Fibroblast of peridontal ligament (primary cell): ENCODE data around the gene PKN2.
"Not testable (repeated sequence)": the region's sequence is repeated elsewhere in the genome, so short reads cannot be mapped to it uniquely, and the experiment has no call there.

Experiments used
- DNase-seq: peaks from one replicate; pipeline ENCODE4 v3.0.0-alpha.2; 2010; ENCODE audit errors: extremely low read depth

The PKN2 gene

DNA sequence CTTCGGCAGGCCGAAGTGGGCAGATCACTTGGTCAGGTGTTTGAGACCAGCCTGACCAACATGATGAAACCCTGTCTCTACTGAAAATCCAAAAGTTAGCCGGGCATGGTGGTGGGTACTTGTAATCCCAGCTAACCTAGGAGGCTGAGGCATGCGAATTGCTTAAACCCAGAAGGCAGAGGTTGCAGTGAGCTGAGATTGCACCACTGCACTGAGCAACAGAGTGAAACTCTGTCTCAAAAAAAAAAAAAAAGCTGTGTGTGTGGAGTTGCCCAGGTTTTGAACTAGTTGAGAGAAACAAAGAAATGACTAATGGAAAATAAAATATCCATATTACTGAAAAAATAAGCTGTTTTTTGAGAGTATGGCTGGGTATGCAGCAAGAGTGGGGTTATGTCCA lies 107.1 kb downstream of the PKN2 start:
- peak; percentile 38 for DNase-seq

GRCh38 chr1:88799491-88799890 lies 115.4 kb downstream of the PKN2 start:
- peak; percentile 17 for DNase-seq

DNA sequence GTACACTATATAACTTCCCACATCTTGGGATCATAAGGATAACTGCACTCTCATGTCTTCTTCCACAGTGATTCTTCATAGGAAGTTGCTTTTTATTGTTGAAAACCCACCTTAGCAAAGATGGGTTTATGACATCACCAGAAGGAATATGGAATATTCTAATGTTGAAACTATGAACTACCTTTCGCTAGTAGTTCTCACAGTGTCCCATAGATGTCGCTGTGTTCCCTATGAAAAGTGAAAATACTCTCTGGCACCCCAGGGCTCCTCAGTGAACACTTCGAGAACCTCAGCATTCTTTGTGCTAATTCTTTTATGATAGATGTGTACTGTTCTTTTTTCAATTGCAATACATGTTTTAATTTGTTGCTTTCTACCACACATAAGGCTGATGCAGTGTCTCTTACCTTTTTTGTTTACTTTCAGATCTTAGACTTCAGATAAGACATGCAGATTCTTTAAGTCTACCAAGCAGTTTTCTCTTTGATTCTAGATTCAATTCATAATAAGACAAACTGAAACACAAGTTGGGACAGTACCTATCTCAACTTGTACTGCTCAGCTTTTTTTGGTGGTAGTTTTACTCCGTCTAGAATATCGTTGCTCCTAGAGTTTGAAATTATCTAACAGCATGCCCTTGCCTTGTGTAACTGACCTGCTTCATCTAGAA lies 116.4 kb downstream of the PKN2 start:
- peak; percentile 48 for DNase-seq

- DNase-seq, result peak; percentile 45
Measured at GRCh38 chr1:88801575-88802208, 117.6 kb downstream of the PKN2 start.

DNA sequence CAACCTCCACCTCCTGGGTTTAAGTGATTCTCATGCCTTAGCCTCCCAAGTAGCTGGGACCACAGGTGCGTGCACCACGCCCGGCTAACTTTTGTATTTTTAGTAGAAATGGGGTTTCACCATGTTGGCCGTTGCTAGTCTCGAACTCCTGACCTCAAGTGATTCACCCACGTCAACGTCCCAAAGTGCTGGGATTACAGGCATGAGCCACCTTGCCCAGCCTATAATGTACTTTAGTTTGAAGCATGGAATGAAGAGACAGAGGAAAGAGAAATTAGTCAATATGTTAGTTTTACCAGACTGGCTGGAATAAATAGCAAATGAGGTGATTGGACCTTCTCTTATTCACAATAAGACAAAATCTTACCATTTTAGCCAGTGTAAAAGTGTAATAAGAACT lies 118.3 kb downstream of the PKN2 start:
- DNase-seq, result no peak

DNA sequence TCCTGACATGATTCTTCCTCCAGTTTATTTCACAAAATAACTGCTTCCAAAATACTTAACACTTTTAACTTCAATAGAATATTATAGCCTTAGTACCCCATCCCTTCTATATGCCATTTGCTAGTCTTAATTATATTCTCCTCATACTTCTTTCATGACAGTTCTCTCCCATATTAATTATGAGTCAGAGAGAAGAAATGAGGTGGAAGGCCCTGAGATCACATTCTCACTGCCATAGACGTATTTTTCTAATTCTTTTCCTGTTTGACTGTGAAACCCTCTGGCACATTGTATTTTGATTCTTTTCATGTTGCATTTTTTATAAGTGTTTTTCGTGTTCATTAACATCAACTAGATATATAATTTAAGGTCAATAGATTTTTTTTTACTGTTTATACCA lies 118.9 kb downstream of the PKN2 start:
- peak; percentile 72 for DNase-seq

DNA sequence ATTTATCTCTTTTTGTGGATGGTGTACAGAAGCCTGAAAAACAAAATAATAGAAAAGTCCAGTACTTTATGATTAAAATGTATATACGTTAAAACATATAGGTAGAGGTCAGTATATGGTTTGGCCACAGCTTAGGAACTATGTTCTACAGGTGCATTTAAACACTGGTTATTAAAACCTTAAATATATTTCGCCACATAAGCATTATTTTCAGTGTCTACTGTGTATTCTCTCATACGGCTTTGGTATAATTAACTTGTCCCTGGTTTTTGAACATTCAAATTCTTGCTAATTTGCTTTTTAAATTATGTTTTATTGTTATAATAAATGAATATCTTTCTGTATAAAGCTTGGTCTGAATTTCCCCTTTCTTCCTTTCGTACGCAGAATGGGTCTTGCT lies 119.4 kb downstream of the PKN2 start:
- DNase-seq, result no peak

DNA sequence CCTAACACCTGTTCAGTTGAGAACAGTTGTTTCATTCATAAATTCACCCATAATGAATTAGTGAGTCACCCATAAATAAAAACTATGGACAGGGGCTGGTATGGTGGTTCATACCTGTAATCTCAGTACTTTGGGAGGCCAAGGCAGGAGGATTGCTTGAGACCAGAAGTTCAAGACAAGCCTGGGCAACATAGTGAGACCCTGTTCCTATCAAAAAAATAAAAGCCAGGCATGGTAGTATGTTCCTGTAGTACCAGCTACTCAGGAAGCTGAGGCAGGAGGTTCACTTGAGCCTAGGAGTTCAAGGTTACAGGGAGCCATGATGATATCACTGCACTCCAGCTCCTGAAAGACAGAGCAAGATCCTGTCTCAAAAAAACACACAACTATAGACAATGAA lies 128.3 kb downstream of the PKN2 start:
- no peak for DNase-seq

DNA sequence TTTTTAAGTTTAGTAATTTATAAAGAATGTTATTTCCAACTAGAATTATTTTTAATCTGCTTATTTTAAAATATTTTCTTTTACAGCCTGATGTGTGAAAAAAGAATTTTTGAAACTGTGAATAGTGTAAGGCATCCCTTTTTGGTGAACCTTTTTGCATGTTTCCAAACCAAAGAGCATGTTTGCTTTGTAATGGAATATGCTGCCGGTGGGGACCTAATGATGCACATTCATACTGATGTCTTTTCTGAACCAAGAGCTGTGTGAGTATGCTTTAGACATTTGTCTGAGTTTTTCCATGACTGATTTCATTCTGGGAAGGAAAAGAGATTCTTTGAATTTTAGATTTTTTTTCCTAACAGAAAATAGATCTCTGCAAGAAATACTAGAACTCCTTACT lies 129.4 kb downstream of the PKN2 start:
- DNase-seq, result peak; percentile 3

DNA sequence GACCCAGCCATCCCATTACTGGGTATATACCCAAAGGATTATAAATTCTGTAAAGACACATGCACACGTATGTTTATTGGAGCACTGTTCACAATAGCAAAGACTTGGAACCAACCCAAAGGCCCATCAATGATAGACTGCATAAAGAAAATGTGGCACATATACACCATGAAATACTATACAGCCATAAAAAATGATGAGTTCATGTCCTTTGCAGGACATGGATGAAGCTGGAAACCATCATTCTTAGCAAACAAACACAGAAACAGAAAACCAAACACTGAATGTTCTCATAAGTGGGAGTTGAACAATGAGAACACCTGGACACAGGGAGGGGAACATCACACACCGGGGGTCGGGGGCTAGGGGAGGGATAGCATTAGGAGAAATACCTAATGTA lies 135.6 kb downstream of the PKN2 start:
- DNase-seq, result not testable (repeated sequence)

- no peak for DNase-seq
Measured at GRCh38 chr1:88825721-88826120, 141.6 kb downstream of the PKN2 start.

DNA sequence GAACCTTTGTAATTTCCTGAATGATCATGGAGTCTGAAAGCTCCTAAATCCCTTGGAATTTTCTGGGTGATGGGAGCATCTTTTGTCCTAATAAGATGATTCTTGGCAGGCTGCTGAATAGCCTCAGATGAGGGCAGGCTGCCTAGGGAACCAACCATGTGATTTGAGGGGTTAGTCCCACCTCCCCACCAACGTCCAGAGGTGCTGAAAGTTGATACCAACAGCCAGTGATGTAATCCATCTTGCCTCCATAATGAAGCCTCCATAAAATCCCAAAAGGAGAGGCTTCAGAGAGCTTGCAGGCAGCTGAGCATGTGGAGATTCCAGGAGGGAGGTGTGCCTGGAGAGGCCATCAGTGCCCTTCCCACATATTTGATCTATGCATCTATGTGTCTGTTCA lies 163.6 kb downstream of the PKN2 start:
- peak; percentile 5 for DNase-seq

DNA sequence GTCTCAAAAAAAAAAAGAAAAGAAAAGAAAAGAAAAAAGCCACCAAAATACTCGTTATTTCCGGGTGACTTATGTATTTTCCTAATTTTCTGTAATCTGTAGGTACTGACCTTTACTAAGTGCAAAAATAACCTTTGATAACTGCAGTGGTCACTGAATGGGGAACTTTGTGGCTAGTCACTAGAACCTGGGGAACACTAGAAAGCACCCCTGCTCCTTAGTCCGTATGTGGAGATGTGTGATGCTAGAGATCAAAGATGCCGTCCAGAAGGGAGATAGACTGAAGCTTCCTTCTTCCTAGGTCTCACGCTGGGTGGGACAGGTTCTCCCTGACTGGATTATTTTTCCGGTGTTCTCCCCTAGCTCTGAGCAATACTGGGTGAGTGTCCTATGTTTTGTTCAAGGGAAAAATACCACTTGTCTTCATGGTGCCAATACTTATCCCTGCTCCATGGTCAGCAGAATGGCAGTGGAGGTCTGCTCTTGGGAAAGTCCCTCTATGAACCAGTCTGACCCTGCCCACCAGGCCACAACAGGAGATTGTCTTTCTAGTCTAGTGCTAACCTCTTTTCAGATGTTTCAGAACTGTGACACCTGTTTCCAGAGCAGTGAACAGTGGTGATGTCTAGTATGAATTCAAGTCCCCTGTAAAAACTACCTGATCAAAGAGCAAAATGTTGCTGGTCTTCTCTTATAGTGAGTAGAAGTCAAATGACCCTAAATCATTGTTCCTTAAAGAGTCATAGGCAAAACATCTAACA lies 167.4 kb downstream of the PKN2 start:
- no peak for DNase-seq

- DNase-seq, result peak; percentile 86
Measured at GRCh38 chr1:88867743-88868521, 183.9 kb downstream of the PKN2 start.

DNA sequence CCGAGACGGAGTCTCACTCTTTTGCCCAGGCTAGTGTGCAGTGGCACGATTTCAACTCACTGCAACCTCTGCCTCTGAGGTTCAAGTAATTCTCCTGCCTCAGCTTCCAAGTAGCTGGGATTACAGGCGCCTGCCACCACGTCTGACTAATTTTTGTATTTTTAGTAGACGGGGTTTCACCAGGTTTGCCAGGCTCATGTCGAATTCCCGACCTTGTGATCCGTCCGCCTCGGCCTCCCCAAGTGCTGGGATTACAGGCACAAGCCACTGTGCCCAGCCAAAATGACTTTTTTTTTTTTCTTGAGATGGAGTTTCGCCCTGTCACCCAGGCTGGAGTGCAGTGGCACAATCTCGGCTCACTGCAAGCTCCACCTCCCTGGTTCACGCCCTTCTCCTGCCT lies 185.6 kb downstream of the PKN2 start:
- DNase-seq, result not testable (repeated sequence)

GRCh38 chr1:88873737-88874349 lies 189.8 kb downstream of the PKN2 start:
- no peak for DNase-seq

- no peak for DNase-seq
Measured at GRCh38 chr1:88875595-88875994, 191.5 kb downstream of the PKN2 start.

DNA sequence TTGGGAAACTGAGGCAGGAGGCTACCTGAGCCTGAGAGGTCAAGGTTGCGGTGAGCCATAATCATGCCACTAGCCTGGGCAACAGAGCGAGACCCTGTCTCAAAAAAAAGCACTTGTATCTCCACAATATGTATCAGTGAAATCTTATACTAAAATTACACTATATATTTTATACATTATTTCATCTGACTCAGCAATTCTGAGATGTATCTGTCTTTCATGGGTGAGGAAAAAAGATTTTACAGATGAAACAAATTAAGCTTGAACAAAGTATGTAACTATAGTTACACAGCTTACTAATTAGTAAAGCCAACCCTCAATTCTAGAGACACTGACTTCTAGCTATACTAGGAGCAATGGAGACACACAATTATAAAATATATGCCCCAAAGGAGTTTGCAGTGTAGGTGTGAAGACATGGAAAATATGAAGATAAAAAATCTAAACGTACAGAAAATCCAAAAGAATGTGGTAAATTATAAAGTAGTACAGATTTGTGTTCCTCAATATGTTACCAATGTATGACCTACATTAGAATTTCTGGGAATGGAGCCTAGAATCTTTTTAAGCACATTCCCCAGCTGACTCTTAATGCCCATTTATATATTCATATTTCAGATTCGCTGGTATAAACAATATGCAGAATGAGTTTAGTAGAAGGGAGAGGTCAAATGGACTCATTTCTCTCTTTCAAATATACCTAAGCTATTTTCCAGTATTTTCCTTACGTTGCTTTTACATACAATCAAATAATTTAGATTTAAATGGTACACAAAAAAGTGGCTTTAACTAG lies 192.7 kb downstream of the PKN2 start:
- DNase-seq, result peak; percentile 65

DNA sequence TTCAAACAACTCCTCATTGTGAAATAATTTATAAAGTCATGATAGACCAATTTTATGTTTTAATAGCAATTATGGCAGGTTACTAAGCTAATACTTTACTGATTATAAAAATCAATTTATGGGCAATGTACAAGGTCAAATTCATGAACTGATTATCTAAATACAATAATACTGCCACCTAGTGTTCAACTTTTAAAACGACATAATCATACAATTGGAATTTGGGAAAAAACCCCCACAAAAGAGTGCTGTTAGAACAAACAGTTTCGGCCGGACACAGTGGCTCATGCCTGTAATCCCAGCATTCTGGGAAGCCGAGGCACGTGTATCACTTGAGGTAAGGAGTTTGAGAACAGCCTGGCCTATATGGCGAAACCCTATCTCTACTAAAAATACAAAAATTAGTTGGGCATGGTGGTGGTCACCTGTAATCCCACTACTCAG lies 193.3 kb downstream of the PKN2 start:
- peak; percentile 74 for DNase-seq

- no peak for DNase-seq
Measured at GRCh38 chr1:88877911-88878310, 193.8 kb downstream of the PKN2 start.

DNA sequence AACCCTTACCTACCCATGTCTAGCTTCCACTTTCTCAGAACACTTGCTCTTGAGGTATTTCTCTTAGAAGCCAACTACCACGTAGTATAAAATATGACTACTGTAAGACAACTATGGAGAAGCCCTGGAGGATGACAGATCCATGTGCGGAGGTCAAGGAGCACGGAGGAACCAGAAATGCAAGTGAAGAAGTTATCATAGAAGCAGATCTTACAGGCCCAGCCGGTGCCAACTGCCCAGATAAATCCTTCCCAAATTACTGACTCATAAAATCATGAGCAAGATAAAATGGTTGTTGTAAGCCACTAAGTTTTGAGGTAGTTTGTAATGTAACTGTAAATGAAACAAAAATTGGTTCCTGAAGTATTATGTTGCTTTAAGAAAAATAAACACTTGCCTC lies 194.7 kb downstream of the PKN2 start:
- peak; percentile 25 for DNase-seq
